CD4-positive, alpha-beta T cell (primary cell): ENCODE results near the gene GSTA1. TPM values are rescaled to one million over a fixed set of nuclear protein-coding genes. Genes with fewer than 3 reads are reported as not detected.
"Not testable (repeated sequence)": the region's sequence is repeated elsewhere in the genome, so short reads cannot be mapped to it uniquely, and the experiment has no call there.

Source experiments
- ATAC-seq: fragments of 200-7000 bp; cut with Tn5 transposase; one replicate; pipeline ENCODE4 v1.10.0; 2022; ENCODE audit warnings: mild to moderate bottlenecking; ENCODE audit not compliant: poor library complexity
- CTCF ChIA-PET: fragments of 350-600 bp; sonication (Branson Sonifier 250); formaldehyde crosslinking; loops from one replicate; lab custom pipeline; 2021; ENCODE audit warnings: antibody characterized with exemption, inconsistent platforms; lab: Charles Lee
- POLR2A ChIA-PET: fragments of 350-600 bp; sonication (Branson Sonifier 250); formaldehyde crosslinking; loops from one replicate; lab custom pipeline; 2021; ENCODE audit warnings: antibody characterized with exemption, inconsistent platforms; lab: Charles Lee
- DNase-seq, 14 experiments: peaks; one replicate each; pipeline ENCODE4 v3.0.0-alpha.2; 2013 to 2020; ENCODE audit warnings: mixed read lengths in 2 of 14
- H3K27ac ChIP-seq, 2 donors: one replicate each; pipeline versions ENCODE4 v1.5.1 to v1.7.0; 2013; ENCODE audit warnings: low read length in 2 of 2, low read depth in 1 of 2, mild to moderate bottlenecking in 1 of 2
- H3K27me3 ChIP-seq, 2 experiments: 1 replicate in 1 of 2; 2 replicates in 1 of 2; pipeline versions ENCODE4 v1.6.1 to v1.7.0; 2013; ENCODE audit warnings: low read length in 2 of 2, control low read depth in 1 of 2, mild to moderate bottlenecking in 1 of 2, moderate library complexity in 1 of 2; ENCODE audit not compliant: insufficient read depth in 2 of 2, control insufficient read depth in 1 of 2
- H3K36me3 ChIP-seq: one replicate; pipeline ENCODE4 v1.6.1; 2013; ENCODE audit warnings: low read length, control low read depth; ENCODE audit not compliant: insufficient read depth
- H3K4me1 ChIP-seq: one replicate; pipeline ENCODE4 v1.6.1; 2013; ENCODE audit warnings: low read length, control low read depth; ENCODE audit not compliant: insufficient read depth
- H3K4me3 ChIP-seq: one replicate; pipeline ENCODE4 v1.5.1; 2013; ENCODE audit warnings: mild to moderate bottlenecking, low read length, moderate library complexity
- H3K9me3 ChIP-seq, 2 experiments: 1 replicate in 1 of 2; 2 replicates in 1 of 2; pipeline versions ENCODE4 v1.6.1 to v1.7.0; 2013; ENCODE audit warnings: low read length in 2 of 2, mild to moderate bottlenecking in 2 of 2, control low read depth in 1 of 2, moderate library complexity in 1 of 2; ENCODE audit not compliant: control insufficient read depth in 1 of 2, insufficient read depth in 1 of 2
- H3K27ac Mint-ChIP-seq: one replicate; pipeline ENCODE4 v1.8.0; 2020; ENCODE audit warnings: mixed read lengths
- H3K27me3 Mint-ChIP-seq: one replicate; pipeline ENCODE4 v1.8.0; 2021; ENCODE audit warnings: mixed read lengths
- H3K36me3 Mint-ChIP-seq: one replicate; pipeline ENCODE4 v1.8.0; 2021; ENCODE audit warnings: low read depth, mixed read lengths
- H3K4me1 Mint-ChIP-seq: one replicate; pipeline ENCODE4 v1.8.0; 2021; ENCODE audit warnings: low read depth, mixed read lengths
- H3K4me3 Mint-ChIP-seq: one replicate; pipeline ENCODE4 v1.8.0; 2020; ENCODE audit warnings: mild to moderate bottlenecking, mixed read lengths
- H3K9me3 Mint-ChIP-seq: one replicate; pipeline ENCODE4 v1.8.0; 2020; ENCODE audit warnings: mixed read lengths
- CTCF ChIP-seq: fragments of 200-600 bp; IDR thresholded peaks from one replicate; pipeline ENCODE4 v1.8.0; 2022; ENCODE audit warnings: antibody characterized with exemption, mild to moderate bottlenecking
- intact Hi-C, 2 experiments: fragments of 100-400 bp; cut with DNase I in 1 of 2; cut with micrococcal nuclease in 1 of 2; formaldehyde crosslinking; loops; one replicate each; pipeline versions ENCODE4 v1.15.1 to v1.9.0; 2023 to 2025; cut with DNase I, micrococcal nuclease
- total RNA-seq, 174 experiments: library from RNA in 2 of 174; stranded (reverse) in 2 of 174; gene quantifications; one replicate each; pipeline ENCODE4 v1.2.3 and lab custom pipeline; 2021 to 2026

Gene GSTA1
- total RNA-seq, 2 experiments from 2014 or later: not detected

DNA sequence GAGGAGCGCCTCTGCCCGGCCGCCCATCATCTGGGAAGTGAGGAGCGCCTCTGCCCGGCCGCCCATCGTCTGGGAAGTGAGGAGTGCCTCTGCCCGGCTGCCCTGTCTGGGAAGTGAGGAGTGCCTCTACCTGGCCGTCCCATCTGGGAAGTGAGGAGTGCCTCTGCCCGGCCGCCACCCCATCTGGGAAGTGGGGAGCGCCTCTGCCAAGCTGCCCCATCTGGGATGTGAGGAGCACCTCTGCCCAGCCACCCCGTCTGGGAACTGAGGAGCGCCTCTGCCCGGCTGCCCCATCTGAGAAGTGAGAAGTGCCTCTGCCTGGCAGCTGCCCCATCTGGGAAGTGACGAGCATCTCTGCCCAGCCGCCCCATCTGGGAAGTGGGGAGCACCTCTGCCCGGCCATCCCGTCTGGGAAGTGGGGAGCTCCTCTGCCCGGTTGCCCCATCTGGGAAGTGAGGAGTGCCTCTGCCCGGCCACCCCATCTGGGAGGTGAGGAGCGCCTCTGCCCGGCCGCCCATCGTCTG is 21.7 kb upstream of the GSTA1 start:
- POLR2A ChIA-PET, H3K4me3 ChIP-seq, H3K27ac ChIP-seq, H3K27ac Mint-ChIP-seq, H3K36me3 ChIP-seq, CTCF ChIA-PET, ATAC-seq, H3K36me3 Mint-ChIP-seq, intact Hi-C loops, H3K4me1 ChIP-seq, DNase-seq, H3K9me3 Mint-ChIP-seq, H3K4me3 Mint-ChIP-seq, H3K27me3 ChIP-seq, H3K4me1 Mint-ChIP-seq: not testable (repeated sequence)
- peaks cover 11% of the 10 kb centered on the region for H3K27me3 Mint-ChIP-seq
- H3K9me3 ChIP-seq: peaks cover 0 to 19% of the 10 kb centered on the region in 2 experiments

- no peaks in the 10 kb centered on the region for H3K4me1 Mint-ChIP-seq
- no peaks in the 10 kb centered on the region for H3K4me1 ChIP-seq
- no peak overlapping the region for H3K27ac Mint-ChIP-seq
- no peak overlapping the region for H3K4me3 Mint-ChIP-seq
- no peaks in the 10 kb centered on the region for H3K36me3 ChIP-seq
- no peak for ATAC-seq
- no peaks in the 10 kb centered on the region for H3K36me3 Mint-ChIP-seq
- peaks cover 9% of the 10 kb centered on the region for H3K9me3 Mint-ChIP-seq
- H3K27me3 ChIP-seq: peaks cover 0 to 4% of the 10 kb centered on the region in 2 experiments
- TF ChIP-seq CTCF: no peak
- ChIA-PET POLR2A (no interaction called here), CTCF (no interaction called here)
- peaks cover 0 to 19% of the 10 kb centered on the region in 2 experiments for H3K9me3 ChIP-seq
- H3K4me3 ChIP-seq: no peak overlapping the region
- intact Hi-C loops: no loop called here
- H3K27ac ChIP-seq: no peak overlapping the region
- H3K27me3 Mint-ChIP-seq: peaks cover 11% of the 10 kb centered on the region
- DNase-seq: no peak
Measured at GRCh38 chr6:52821842-52822241, 18.2 kb upstream of the GSTA1 start.

DNA sequence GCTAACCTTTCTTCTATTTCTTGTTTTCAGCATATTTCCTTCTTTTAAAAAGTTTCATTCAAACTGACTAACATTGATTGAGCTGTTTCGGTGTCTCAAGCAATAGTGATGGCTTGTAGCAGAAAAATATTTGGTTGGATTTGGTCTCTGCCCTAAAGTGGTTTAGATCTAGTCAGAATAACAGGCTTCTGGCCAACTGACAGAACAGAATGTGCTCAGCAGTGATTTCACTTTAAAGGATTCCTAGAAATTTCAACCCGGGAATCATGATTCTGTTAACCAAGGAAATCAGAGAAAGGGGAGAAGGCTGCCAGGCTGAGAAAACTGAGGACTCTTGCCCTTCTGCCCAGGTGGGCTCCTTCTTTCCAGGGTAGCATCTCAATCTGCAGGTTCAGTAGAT is 16.6 kb upstream of the GSTA1 start:
- peaks cover 9% of the 10 kb centered on the region for H3K9me3 Mint-ChIP-seq
- no peak overlapping the region for H3K4me3 Mint-ChIP-seq
- peaks cover 6% of the 10 kb centered on the region for H3K27me3 Mint-ChIP-seq
- H3K9me3 ChIP-seq: peaks cover 0 to 14% of the 10 kb centered on the region in 2 experiments
- TF ChIP-seq CTCF: no peak
- CTCF ChIA-PET: no interaction called here
- intact Hi-C loops: no loop called here
- H3K4me3 ChIP-seq: no peak overlapping the region
- DNase-seq: no peak
- POLR2A ChIA-PET: no interaction called here
- H3K27ac ChIP-seq: no peak overlapping the region
- H3K36me3 ChIP-seq: no peaks in the 10 kb centered on the region
- no peaks in the 10 kb centered on the region for H3K4me1 Mint-ChIP-seq
- H3K27me3 ChIP-seq: peaks cover 0 to 4% of the 10 kb centered on the region in 2 experiments
- H3K4me1 ChIP-seq: peaks cover 4% of the 10 kb centered on the region
- no peaks in the 10 kb centered on the region for H3K36me3 Mint-ChIP-seq
- H3K27ac Mint-ChIP-seq: no peak overlapping the region
- no peak for ATAC-seq
